D341Med (cell line): ENCODE results near the gene DDX54.
A peak's percentile ranks its signal among the peaks of the same experiment; 100 is the strongest.
"Not testable (repeated sequence)": the region's sequence is repeated elsewhere in the genome, so short reads cannot be mapped to it uniquely, and the experiment has no call there.

Source experiments
- DNase-seq: peaks from one replicate; pipeline ENCODE4 v3.0.0; 2012; ENCODE audit warnings: low spot score

The DDX54 gene

DNA sequence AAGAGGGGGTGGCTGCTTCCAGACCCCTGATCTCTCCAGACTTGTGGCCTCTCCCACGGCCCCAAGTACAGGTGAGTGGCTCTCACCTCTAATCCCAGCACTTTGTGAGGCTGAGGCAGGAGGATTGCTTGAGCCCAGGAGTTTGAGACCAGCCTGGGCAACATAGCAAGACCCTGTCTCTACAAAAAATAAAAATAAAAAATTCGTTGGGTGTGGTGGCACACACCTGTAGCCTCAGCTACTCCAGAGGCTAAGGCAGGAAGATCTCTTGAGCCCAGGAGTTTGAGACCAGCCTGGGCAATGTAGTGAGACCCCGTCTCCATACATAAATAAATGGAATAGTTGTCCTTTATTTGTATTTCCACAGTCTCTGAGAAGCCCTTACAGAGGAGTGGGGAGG, 43.6 kb downstream of the DDX54 start:
- DNase-seq, result not testable (repeated sequence)

DNA sequence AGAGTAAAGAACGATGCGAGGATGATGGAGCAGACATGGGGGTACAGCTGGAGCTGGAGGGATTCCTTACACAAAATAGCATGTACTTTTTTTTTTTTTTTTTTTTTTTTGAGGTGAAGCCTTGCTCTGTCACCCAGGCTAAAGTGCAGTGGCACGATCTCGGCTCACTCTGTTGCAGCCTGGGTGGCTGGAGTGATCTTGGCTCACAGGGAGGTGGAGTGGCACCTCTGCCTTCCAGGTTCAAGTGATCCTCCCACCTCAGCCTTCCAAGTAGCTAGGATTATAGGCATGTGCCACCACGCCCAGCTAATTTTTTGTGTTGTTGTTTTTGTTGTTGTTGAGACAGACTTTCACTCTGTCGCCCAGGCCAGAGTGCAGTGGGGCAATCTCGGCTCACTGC, 44.6 kb downstream of the DDX54 start:
- DNase-seq, result no peak

DNA sequence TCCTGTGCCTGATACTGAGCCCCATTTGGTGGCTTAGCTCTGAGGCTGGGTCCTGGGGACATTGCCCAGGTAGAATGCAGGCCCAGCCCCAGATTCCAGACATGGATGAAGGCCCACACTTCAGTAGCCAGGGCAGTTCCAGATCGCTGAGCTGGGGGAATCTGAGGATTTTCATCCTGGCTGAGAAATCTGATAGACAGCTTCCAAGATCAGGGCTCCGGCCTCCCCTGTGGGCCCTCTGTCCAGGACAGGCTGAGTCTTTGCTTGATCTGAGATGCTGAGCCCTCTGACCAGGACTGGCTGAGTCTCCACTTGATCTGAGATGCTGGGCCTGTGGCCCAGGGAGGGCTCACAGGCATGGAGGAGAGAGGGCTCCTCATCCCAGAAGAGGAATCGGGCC, 46.5 kb downstream of the DDX54 start:
- DNase-seq, result no peak

DNA sequence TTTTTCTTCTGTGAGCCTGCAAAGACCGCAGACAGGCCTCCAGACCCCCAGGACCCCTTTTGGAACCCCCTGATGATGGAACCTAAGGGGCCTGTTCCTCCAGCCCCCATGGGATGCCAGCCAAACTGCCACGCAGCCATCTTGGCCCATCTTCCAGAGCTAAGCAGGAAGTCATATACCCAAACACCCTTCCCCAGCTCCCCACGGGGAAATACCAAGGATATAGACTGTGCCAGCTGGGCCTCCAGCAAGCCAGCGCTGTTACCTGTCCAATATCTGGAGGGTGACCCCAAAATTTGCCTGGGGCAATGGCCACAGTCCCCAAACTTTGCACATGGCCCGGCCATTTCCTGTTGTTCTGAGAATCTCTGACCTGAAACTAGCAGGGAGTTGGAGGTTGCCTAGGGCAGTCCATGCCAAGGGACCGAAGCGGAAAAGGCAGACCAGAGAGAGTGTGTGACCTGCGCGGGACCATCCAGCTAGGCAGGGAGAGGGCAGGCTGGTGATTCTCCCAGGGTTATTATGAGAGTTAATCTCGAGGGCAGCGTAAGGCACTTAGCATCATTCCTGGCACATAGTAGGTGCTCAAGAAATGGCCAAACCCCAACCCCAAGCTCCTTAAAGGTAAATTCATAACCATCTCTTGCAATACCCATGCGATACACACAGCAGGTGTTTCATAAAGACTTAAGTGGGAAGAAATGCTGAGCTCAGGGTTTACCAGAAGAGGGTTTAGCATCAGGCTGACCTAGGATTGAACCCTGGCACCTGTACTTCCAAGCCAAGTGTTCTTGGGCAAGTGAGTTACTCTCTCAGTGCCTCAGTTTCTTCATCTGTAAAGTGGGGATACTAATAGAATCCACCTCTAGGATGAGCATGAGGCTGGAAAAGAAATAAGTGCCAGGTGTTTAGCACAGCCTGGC, 47.2 kb downstream of the DDX54 start:
- DNase-seq, result no peak

DNA sequence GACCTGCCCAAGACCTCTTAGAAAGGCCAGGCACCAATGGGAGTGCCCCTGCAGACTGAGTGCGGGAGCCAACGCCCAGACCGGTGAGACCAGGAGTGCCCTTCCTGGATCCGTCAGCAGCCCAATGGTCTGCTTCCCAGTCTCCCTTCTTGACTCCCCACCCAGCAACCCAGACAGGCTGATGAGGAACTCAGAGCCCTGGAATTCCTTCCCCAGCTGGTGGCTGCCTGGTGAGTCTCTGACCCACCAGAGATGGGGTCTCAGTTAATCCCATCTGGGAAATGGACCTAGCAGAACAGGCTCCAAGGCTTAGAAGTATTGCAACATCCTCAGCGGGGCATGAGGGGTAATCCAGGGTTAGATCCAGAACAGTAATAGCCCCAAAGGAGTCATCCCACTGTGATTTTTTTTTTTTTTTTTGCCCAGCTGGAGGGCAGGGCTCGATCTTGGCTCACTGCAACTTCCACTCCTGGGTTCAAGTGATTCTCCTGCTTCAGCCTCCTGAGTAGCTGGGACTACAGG, 48.2 kb downstream of the DDX54 start:
- DNase-seq, result no peak

DNA sequence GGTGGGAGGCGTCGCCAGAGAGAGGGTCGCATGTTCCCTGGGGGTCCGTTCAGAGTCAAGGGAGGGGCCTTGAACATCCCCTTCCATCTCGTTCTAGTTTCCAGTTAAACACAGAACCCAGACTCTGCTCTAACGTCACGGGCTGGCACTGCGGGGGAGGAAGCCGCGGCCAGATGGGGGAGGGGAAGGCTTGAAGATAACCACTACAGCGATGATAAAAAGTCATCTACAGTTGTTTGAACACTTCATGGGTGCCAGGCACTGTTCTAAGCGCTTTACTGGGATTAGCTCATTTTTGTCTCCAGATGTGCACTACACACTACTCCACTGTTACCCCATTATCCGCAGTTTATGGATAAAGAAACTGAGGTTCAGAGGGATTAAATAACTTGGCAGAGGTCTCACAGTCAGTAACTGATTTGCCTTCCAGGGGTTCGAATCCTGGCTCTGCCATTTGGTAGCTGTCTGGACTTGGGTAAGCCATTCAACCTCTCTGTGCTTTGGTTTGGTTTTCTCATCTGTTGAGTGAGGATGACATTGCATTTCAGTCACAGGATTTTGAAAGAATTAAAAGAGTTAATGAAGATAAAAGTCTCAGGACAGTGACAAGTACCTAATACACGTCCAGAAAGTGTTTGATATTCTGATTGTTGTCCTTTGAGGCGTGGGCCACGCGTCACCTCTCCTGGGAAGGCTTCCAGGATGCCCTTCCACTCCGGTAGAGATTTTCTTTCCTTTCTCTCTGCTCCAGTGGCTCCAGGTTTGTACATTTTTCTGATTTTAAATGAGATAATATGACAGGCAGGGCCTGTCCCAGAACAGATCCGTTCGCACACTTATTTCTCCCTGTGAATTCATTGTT, 48.9 kb downstream of the DDX54 start:
- no peak for DNase-seq

DNA sequence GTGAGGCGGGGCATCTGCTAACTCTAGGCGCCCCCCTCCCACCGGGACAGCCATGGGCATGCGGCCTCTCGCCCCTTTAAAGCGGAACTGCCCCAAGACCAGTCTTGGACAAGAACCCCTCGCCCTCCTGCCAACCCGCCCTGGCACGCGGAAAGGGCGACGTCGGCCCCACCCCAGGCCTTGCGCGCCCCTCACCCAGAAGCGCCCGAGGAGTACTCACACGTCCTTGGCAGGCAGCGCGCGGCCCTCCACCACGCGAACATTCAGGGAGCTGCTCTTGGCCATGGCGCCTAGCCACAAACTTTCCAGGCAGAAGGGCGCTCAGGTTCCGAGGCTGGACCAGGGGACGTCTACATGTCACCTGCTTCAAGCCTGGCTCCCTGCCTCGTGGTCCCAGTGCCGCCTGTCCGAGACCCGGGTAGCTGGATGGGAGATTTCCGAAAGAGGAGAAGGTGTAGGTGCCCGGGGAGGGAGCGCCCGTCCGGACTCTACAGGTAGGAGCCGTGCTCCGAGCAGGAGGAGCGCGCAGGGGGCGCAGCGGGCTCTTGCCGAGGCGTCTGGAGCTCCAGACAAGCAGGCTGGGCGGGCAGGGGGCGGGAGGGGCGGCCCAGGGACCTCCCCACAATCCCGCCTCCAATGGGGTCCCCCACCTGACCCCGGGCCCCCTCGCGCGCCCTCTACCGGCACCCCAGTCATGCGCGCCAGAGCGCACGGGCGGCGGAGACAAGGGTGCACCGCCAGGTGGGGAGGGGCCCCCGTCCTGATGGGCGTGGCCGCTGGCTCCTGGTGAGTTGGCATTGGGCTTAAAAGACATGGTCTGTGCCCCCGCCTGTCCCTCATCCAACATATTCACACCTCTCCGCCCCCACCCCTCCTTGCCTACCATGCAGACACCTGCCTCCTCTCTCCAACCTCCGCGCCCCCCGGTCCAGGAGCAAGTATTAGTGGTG, 49.8 kb downstream of the DDX54 start, which contains the start of gene RASAL1:
RASAL1 (minus strand) TSS at position 584 of the 950 bp plus-strand sequence; CDS start at position 285, 299 bp downstream.
- DNase-seq, result peak; percentile 82

DNA sequence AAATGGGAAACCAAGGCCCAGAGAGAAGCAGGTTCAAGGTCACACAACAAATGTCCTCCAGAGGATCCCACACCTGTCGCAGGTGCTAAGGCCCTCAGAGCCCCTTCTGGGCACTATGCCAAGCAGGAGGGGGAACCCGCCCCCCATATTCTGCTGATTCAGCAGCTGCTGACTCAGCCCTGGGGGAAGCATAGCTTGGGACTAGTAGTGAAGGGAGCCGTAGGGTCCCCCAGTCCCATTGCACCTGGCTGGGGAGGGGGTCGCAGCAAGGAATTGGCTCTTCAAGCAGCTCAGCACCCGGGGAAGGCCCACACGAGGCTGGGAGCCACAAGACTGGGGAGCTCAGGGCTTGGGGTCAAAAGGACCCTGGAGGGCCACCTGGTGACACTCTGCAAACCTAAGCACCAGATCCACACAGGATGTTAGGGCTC, 50.7 kb downstream of the DDX54 start:
- no peak for DNase-seq

DNA sequence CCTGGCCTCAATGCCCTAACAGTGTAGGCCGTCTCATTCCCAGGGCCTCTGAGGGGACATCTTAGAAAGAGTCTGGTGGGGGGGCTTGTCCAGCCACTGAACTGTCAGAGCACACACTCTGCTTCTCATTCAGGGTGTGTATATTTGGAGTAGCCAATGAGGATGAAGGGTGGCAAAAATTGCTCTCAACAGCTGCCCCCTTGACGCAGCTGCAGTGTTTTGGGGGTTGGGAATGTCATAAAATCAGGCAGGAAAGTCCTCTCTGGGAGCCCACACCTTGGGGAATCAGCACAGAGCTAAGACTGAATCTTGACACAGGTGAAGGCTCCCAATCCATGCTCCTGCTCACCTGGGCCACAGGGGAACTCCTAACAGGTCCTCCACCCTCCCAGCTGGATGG, 51.2 kb downstream of the DDX54 start:
- no peak for DNase-seq

DNA sequence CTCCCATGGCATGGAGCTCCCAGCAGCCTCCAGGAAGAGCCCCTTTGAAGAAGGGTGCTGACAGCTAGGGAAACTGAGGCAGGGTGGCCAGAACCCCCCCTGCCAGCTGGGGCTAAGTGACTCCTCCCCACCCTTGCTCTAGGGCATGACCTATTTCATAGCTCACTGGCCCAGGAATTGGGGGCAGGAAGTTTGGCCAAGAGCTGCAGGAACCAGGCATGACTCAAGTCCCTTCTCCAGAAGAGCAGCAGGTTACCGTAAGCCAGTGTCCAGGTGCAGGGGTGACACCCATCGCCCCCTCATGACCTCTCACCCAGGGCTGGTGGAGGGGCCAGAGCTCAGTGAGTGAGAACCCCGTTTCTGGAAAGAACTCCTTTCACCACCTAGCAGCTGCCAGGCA, 51.6 kb downstream of the DDX54 start:
- DNase-seq, result no peak

DNA sequence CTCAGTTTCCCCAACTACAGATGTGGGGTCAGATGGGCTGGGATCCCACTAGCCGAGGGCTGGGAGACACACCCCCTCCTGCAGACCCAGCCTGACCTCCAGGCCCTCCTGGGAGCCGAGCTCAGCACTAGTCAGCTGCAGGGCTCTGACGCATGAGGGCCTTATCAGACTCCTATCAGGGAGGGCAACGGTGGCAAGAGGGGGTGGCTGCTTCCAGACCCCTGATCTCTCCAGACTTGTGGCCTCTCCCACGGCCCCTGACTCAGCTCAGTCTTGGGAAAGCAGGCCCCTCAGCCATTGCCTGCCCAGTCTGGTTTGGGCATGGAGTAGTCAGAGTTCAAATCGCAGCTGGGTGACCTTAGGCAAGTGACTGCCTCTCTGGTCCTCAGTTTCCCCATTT, 52.2 kb downstream of the DDX54 start:
- DNase-seq, result no peak

DNA sequence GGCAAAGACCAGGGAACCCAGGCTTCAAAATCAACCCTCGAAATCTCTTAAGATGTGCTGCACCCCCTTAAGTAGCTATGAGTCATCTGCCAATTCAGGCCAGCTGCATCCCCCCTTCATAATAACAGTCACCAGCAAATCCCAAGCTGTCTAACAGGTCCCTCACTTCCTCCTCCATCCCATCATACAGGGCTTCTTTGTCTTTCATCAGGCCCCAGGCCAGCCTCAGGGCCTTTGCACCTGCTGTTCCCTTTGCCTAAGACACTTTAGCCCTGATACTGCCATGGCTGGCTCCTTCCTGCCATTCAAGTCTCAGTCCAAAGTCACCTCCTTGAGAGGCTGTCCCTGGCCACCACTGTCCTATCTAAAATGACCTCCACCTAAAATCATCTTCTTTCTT, 53.7 kb downstream of the DDX54 start:
- no peak for DNase-seq

DNA sequence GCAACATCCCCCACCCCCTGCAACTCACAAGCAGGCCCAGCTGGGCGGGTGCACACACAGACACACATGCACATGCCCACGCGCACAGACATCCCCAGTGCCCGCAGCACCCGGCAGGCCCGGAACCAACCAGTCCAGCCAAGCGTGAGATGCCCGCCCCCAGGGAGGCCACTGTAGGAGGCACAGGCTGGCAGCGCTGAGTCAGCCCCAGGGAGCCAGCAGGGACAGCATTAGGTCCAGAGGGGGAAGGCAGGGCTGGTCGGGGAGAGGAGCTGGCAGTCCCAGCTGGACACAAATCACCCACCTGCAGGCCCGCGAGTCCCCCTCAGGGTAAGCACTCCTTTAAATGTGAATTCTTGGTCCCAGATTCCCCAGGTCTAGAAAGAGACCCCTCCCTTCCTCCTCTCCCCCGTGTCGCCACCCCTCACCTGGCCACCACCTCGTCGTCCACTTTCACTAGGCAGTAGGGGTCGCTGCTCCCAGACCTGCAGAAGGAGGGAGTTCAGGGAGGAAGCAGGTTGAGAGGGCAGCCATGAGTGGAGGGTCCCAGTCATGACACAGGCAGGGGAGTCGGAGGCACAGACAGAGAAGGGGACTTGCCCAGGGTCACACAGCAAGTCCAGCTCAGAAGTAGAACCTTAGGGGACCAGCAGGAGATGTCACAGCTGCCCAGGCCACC, 54.7 kb downstream of the DDX54 start:
- DNase-seq, result no peak

DNA sequence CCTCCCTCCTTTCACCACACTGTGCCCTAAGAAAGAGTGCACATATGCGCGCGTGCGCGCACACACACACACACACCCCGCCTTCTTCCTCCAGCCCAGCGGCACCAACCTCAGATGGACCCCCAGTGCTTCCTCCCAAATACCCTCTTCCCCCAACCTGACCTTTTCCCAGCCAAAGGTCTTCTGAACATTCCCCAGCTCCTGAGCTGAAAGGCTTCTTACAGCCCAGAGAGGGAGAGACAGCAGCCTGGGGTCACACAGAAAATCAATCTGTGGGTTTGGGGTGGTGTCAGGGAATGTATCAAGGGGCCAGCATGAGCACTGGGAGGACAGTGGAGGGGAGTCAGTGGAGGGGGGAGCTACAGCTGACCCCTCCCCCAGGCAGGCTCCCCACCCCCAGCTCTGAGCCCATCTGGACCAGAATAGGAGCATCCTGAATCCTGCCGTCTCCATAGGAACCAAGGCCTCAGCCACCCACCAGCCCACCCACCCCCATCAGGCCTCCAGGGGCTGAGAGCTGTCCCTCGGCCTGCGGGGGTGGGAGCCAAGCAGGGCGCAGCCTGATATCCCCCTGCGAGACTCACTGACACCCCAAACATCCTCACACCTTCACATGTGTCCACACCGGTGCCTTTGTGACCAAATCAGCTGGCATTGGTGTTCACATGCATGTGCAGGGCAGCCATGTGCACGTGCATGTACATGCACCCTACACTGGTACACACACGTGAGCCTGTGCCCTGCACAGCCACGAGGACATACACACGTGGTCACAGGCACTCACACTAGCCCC, 55.4 kb downstream of the DDX54 start:
- DNase-seq, result no peak

DNA sequence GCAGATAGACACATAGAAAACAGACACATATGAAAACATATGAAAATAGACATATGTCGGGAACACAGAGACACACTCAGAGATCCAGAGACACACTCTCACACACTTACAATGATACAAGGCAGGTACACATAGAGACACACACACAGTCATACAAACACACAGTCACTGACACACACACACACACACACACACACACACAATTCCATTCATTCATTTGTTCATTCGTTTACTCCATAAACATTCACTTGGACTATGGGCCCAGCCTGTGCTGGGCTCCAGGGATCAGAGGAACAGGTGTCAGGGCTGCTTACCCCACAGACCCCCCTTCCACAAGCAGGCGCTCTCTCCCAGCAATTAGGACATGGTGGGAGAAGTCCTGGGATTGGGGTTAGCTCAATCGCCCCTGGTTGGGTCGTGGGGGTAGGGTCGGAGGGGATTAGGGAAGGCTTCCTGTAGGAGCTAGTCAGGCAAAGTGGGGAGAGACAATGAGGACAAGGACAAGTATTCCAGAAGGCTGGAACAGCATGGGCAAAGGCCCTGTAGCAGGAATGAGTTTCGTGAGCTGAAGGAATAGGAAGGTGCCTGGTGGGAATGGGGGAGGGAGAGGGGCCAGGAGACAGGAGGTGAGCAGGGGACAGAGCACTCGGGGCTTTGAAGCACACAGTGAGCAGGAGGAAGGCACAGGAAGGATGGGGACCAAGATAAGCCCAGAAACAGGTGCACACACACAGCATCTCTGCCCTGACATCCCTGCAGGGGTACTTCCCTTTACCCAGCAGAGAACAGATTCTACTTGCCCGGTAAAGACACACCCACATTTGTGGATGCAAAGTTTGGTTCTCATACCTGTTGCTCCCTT, 56.2 kb downstream of the DDX54 start:
- DNase-seq, result no peak

DNA sequence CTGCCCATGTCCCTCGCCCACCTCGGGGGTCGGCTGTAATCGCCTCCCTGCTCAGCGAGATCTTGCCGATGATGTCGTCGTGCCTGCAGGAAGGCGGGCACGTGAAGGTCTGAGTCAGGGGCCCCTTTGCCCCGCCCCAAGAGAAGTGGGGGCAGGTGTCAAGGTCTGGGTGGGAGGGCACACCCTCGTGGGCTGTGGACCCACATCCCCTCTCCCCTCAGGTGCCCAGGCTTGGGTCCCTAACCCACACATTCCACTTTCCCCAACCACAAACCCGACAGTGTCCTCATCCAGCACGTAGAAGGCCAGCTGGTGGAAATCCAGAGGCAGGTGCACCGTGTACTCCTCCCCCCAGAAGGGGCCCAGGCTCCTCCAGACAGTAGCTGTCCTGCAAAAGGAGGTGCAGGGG, 57.5 kb downstream of the DDX54 start:
- DNase-seq, result no peak

DNA sequence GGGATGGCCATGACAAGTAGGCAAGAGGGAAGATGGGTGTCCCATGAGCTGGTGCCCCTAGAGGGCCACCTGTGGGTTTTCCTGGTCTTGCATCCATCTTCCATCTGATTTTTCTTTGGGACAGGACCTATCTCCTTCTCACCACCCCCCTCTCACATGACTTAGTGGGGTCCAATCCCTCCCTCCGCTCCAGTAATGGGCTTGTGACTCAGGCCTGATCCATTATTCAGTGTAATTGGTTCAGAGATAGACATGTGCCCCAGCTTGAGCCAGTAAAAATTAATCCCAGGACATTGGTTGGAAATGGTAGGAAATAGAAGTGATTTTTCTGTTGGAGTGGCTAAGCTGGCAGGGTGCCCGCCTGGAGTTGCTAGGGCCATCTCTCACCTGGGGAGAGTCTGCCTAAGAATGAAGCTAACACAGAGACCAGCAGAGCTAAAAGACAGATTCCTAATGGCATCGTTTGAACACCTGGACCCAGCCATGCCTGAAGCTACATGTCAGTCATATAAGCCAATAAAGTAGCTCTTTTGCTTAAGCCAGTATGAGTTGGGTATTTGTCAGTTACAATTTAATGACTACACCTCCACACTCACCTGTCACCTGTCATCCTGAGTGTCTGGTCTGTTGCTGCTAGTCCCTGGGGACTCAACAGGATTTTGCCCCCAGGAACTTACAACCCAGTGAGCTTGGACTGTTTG, 64.5 kb downstream of the DDX54 start:
- DNase-seq, result no peak

DNA sequence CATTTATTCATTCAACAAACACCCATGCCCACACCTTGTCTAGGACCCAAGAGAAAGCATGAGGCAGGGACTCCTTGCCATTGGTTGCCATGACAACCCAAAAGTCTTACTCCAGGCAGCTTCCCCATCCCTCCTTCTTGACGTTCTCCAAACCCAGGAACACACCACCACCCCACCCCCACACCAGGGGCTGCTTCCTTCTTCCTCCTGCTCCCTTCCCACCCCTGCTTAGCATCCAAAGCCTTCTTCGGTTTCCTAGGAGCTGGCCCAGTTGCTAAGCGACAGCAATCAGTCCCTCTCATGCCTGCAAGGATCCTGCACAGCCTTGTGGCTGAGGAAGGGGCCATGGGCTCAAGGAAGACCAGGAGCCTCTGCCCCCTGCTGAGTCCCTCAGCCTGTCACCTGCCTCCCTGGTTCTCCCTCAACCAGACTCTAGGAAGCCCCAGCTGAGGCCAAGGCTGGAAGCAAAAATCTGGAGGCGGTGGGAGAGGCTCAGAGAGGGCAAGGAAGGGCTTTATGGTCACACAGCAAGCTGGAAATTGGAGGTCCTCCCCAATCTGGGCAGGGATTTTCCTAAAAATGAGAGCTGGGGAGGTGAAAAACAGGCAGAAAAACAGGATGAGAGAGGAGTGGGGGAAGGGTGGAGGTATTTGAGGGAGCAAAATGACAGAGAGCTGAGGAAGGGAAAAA, 65.2 kb downstream of the DDX54 start:
- DNase-seq, result no peak
